BE2C (cell line): Measurements from ENCODE around the gene GARIN3.

ENCODE experiments used
- DNase-seq: peaks from one replicate; pipeline ENCODE4 v3.0.0-alpha.2; 2020
- H3K27me3 ChIP-seq: fragments of 250-450 bp; sonication (Bioruptor Pico); 2 replicates; pipeline ENCODE4 v1.5.1; 2020; ENCODE audit warnings: mild to moderate bottlenecking
- H3K36me3 ChIP-seq: fragments of 250-450 bp; sonication (Bioruptor Pico); 2 replicates; pipeline ENCODE4 v1.5.1; 2020; ENCODE audit warnings: mild to moderate bottlenecking
- H3K4me1 ChIP-seq: fragments of 250-450 bp; sonication (Bioruptor Pico); 2 replicates; pipeline ENCODE4 v1.5.1; 2020
- H3K4me3 ChIP-seq: 2 replicates; pipeline ENCODE4 v1.5.1; 2011; ENCODE audit warnings: low read depth, low read length
- H3K9me3 ChIP-seq: fragments of 250-450 bp; sonication (Bioruptor Pico); 2 replicates; pipeline ENCODE4 v1.5.1; 2020
- TF ChIP-seq, protein P1 (sequence below): IDR thresholded peaks from 2 replicates; pipeline ENCODE4 v1.5.1; 2012; ENCODE audit warnings: mild to moderate bottlenecking, low read depth, low read length

Gene GARIN3

DNA sequence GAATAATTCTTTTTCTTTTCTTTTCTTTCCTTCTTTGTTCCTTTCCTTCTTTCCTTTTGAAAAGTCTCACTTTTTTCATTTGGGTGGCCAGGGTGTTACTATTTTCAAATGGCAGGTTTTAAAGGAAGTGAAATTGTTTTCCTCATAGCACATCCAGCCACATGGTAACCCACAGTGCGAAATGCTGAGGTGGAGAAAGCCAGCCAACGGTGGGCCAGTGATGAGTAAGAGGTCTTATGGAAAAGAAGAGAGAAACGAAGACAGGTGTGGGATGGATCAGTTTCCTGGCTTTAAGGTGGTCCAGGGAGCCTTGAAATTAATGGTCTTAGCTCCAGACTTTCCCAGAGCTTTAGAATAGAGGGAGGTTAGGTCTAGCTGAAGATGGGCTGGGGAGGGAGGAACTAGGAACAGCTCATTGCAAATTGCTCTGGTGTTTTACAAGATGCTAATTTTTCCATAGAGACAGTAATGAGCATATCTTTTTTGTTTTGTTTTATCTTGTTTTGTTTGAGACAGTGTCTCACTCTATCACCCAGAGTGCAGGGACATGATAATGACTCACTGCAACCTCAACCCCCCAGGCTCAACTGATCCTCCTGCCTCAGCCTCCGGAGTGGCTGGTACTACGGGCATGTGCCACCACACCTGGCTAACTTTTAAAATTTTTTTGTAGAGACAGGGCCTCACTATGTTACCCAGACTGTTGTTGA is 32.4 kb upstream of the GARIN3 start:
- DNase-seq, result no peak
- Histone ChIP-seq H3K9me3 (no peaks in the 10 kb centered on the region), H3K4me1 (no peaks in the 10 kb centered on the region), H3K27me3 (peaks cover 7% of the 10 kb centered on the region), H3K4me3 (no peak overlapping the region), H3K36me3 (no peaks in the 10 kb centered on the region)
- TF ChIP-seq, protein P1, sequence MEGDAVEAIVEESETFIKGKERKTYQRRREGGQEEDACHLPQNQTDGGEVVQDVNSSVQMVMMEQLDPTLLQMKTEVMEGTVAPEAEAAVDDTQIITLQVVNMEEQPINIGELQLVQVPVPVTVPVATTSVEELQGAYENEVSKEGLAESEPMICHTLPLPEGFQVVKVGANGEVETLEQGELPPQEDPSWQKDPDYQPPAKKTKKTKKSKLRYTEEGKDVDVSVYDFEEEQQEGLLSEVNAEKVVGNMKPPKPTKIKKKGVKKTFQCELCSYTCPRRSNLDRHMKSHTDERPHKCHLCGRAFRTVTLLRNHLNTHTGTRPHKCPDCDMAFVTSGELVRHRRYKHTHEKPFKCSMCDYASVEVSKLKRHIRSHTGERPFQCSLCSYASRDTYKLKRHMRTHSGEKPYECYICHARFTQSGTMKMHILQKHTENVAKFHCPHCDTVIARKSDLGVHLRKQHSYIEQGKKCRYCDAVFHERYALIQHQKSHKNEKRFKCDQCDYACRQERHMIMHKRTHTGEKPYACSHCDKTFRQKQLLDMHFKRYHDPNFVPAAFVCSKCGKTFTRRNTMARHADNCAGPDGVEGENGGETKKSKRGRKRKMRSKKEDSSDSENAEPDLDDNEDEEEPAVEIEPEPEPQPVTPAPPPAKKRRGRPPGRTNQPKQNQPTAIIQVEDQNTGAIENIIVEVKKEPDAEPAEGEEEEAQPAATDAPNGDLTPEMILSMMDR, result no peak

DNA sequence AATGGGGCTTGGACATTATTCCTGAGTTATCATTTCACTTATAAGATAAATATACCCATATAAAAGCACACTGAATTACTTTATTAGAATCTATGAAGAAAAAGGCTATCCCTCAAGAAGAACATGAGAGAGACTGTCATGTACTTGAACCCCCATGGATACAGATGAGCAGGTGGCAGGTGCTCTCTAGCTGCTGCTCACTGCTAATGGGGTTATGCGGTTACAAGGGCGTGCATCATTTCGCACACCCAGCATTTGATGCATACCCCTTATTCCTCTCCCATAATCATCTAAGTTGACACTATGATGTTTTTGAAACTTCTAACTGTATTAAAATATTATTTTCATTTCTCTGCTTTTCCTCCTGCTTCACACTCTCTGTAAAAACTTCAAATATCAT is 31.0 kb upstream of the GARIN3 start:
- H3K4me1 ChIP-seq, result no peaks in the 10 kb centered on the region
- no peaks in the 10 kb centered on the region for H3K9me3 ChIP-seq
- H3K27me3 ChIP-seq, result peaks cover 10% of the 10 kb centered on the region
- no peak overlapping the region for H3K4me3 ChIP-seq
- TF ChIP-seq, protein P1, result no peak
- no peaks in the 10 kb centered on the region for H3K36me3 ChIP-seq
- no peak for DNase-seq

DNA sequence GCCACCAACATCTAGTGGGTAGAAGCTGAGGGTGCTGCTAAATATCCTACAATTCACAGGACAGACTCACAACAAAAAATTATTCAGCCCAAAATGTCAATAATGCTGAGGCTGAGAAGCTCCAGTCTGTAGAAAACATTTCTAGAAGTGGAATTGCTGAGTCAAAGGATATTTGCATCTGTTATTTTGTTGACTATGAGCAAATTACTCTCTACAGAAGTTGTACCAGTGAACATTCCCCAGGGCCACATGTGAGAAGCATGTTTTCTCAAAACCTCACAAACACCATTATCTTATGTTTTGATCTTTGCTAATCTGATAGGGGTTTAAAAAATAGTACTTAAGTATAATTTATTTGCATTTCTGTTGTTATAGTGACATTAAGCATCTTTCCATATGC is 30.0 kb upstream of the GARIN3 start:
- Histone ChIP-seq H3K4me3 (no peak overlapping the region), H3K27me3 (peaks cover 10% of the 10 kb centered on the region), H3K9me3 (no peaks in the 10 kb centered on the region), H3K36me3 (no peaks in the 10 kb centered on the region), H3K4me1 (no peaks in the 10 kb centered on the region)
- DNase-seq, result no peak
- TF ChIP-seq, protein P1, result no peak

- Histone ChIP-seq H3K36me3 (no peaks in the 10 kb centered on the region), H3K27me3 (peaks cover 10% of the 10 kb centered on the region), H3K4me1 (no peaks in the 10 kb centered on the region), H3K4me3 (no peak overlapping the region), H3K9me3 (no peaks in the 10 kb centered on the region)
- DNase-seq, result no peak
- TF ChIP-seq, protein P1, result no peak
Measured at GRCh38 chr5:157193699-157194424, 27.8 kb upstream of the GARIN3 start.

DNA sequence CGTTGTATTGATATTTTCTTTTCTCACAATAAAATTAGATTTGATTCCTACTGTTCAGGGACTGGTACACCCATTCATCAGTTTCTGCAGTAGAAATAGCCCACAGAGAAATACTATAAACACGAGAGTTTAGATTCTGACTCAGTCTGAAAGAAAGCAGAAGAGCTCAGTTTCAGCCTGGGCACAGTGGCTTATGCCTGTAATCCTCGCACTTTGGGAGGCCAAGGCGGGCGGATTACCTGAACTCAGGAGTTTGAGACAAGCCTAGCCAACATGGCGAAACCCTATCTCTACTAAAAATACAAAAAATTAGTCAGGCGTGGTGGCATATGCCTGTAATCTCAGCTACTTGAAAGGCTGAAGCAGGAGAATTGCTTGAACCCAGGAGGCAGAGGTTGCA is 23.2 kb upstream of the GARIN3 start:
- no peaks in the 10 kb centered on the region for H3K9me3 ChIP-seq
- H3K36me3 ChIP-seq, result no peaks in the 10 kb centered on the region

More for the DNA sequence above, 23.2 kb upstream of the GARIN3 start:
- H3K4me1 ChIP-seq, result no peaks in the 10 kb centered on the region
- no peak for DNase-seq
- peaks cover 6% of the 10 kb centered on the region; the same call in 1 of the 2 replicates for H3K27me3 ChIP-seq
- no peak overlapping the region for H3K4me3 ChIP-seq
- TF ChIP-seq, protein P1, result no peak
